Motor neuron (in vitro differentiated cells): ENCODE data around the gene ZNF345. TPM values are rescaled to one million over a fixed set of nuclear protein-coding genes. Genes with fewer than 3 reads are reported as not detected.

Experiments
- ATAC-seq, 8 experiments: fragments of 200-7000 bp; cut with Tn5 transposase; replicated peaks in 6 of 8; 2 replicates each; pipeline ENCODE4 v1.8.0; 2021; ENCODE audit warnings: mild to moderate bottlenecking in 8 of 8, moderate library complexity in 8 of 8
- H3K27ac ChIP-seq, 2 donors: fragments of 250-450 bp; sonication (Bioruptor Pico); 2 replicates each; pipeline ENCODE4 v1.9.0; 2021; ENCODE audit warnings: antibody characterized with exemption in 2 of 2, mild to moderate bottlenecking in 2 of 2, moderate library complexity in 1 of 2
- H3K4me1 ChIP-seq, 2 donors: fragments of 250-450 bp; sonication (Bioruptor Pico); replicated peaks in 1 of 2; 2 replicates each; pipeline ENCODE4 v1.6.1; 2021; ENCODE audit warnings: antibody characterized with exemption in 2 of 2, mild to moderate bottlenecking in 2 of 2, moderate library complexity in 1 of 2
- H3K4me3 ChIP-seq, 5 donors: fragments of 250-450 bp; sonication (Bioruptor Pico); 2 replicates each; pipeline ENCODE4 v1.9.0; 2021; ENCODE audit warnings: antibody characterized with exemption in 5 of 5, mild to moderate bottlenecking in 5 of 5, moderate library complexity in 4 of 5
- WGBS, 10 experiments: fragments of 450-650 bp; shearing (Covaris generic); methylation state at CpG; one replicate each; pipeline ENCODE4 v1.0.0; 2022; 5-methylcytosine and 5-hydroxymethylcytosine counted together
- in situ Hi-C, 9 experiments: fragments of 400-800 bp; cut with MboI; loops; one replicate each; pipeline ENCODE4 v1.15.0; 2021; ENCODE audit warnings: low sequenced_read_pairs in 9 of 9, low pct_unique_long_range_greater_than_20kb in 2 of 9; ENCODE audit not compliant: unreplicated experiment in 9 of 9
- total RNA-seq, 8 experiments: library from RNA; unstranded; fragments of 300-600 nt; gene quantifications; 2 replicates each; pipeline versions ENCODE4 v1.2.3 to v1.2.4, GENCODE V29; 2022

ZNF345 gene
- total RNA-seq, 8 experiments from 2014 or later: 0.56 to 9.6 (median 5.6) TPM

- in situ Hi-C loops: no loop called here
- WGBS, 10 experiments: 80 to 100% (median 90%) methylated on average over 2 to 3 of the region's 3 CpGs; no CpG with 5 or more reads in 3 of the 10 experiments
- Histone ChIP-seq H3K4me1 (peaks cover 3 to 8% of the 10 kb centered on the region in 2 donors), H3K27ac (no peak overlapping the region), H3K4me3 (peak overlapping the region in 4 of 5 donors; percentile 67 to 98 (median 76))
- ATAC-seq: no peak
These were observed 1.2 kb downstream of the ZNF345 start for GRCh38 chr19:36851898-36852297.

- H3K27ac ChIP-seq: no peak overlapping the region
- H3K4me3 ChIP-seq: no peak overlapping the region
- in situ Hi-C loops: no loop called here
These were observed 26.6 kb downstream of the ZNF345 start for GRCh38 chr19:36876993-36877938.

GRCh38 chr19:36891768-36892357 is 41.2 kb downstream of the ZNF345 start:
- Histone ChIP-seq H3K27ac (no peak overlapping the region), H3K4me1 (no peaks in the 10 kb centered on the region), H3K4me3 (no peak overlapping the region)
- no peak for ATAC-seq
- in situ Hi-C loops: no loop called here
- WGBS, 10 experiments: 80 to 100% (median 90%) methylated on average over 1 to 3 of the region's 3 CpGs; no CpG with 5 or more reads in 3 of the 10 experiments

More at GRCh38 chr19:36876993-36877938, 26.6 kb downstream of the ZNF345 start:
- no peak for ATAC-seq
- 78 to 100% (median 93%) methylated on average over 2 to 10 of the region's 10 CpGs for WGBS, 10 experiments
- no peaks in the 10 kb centered on the region for H3K4me1 ChIP-seq

GRCh38 chr19:36894849-36895383 is 44.2 kb downstream of the ZNF345 start:
- Histone ChIP-seq H3K4me1 (no peaks in the 10 kb centered on the region), H3K27ac (no peak overlapping the region), H3K4me3 (no peak overlapping the region)
- ATAC-seq: no peak
- in situ Hi-C loops: no loop called here
- 69 to 100% (median 89%) methylated on average over 1 to 2 of the region's 2 CpGs; no CpG with 5 or more reads in 1 of the 10 experiments for WGBS, 10 experiments

GRCh38 chr19:36898422-36898821 is 47.7 kb downstream of the ZNF345 start:
- no peak overlapping the region for H3K27ac ChIP-seq
- in situ Hi-C loops: no loop called here
- no peak overlapping the region for H3K4me3 ChIP-seq
- H3K4me1 ChIP-seq: no peaks in the 10 kb centered on the region
- WGBS, 10 experiments: 63 to 100% (median 79%) methylated on average over 1 to 4 of the region's 4 CpGs
- ATAC-seq: no peak

- peak; percentile 40 to 97 (median 96) for ATAC-seq
- 0 to 92% (median 24%) methylated on average over 2 to 14 of the region's 57 CpGs; no CpG with 5 or more reads in 2 of the 10 experiments for WGBS, 10 experiments
- Histone ChIP-seq H3K4me1 (no peaks in the 10 kb centered on the region), H3K4me3 (peak within 1 kb of the TSS; percentile 26 to 98 (median 45)), H3K27ac (peak within 1 kb of the TSS; percentile 84 to 91)
- in situ Hi-C loops: no loop called here
These were observed 65.5 kb downstream of the ZNF345 start, which contains the start of the genes ZNF568 and ZNF829 for GRCh38 chr19:36915992-36916830. Gene ZNF568, plus strand, starts transcription at chr19:36916332. Its CDS starts 6,439 bp downstream, at chr19:36922771. Gene ZNF829, minus strand, starts transcription at chr19:36916291. Its CDS starts 1,124 bp downstream, at chr19:36915167.

- peak in 2 of 8 experiments; percentile 9 for ATAC-seq
- WGBS, 10 experiments: 0 to 91% (median 62%) methylated on average over 1 to 6 of the region's 7 CpGs
- Histone ChIP-seq H3K4me1 (no peaks in the 10 kb centered on the region), H3K4me3 (peak overlapping the region; percentile 26 to 98 (median 45)), H3K27ac (no peak overlapping the region)
- in situ Hi-C loops: no loop called here
These were observed 66.3 kb downstream of the ZNF345 start for GRCh38 chr19:36916991-36917390.

- Histone ChIP-seq H3K4me3 (no peak overlapping the region), H3K4me1 (no peaks in the 10 kb centered on the region), H3K27ac (no peak overlapping the region)
- ATAC-seq: no peak
- in situ Hi-C loops: no loop called here
- WGBS, 10 experiments: 23 to 97% (median 89%) methylated on average over 1 to 9 of the region's 9 CpGs
These were observed 67.4 kb downstream of the ZNF345 start for GRCh38 chr19:36918090-36918489.

Other genes with a start within 250 kb of the ZNF345 start
- 10 to 100 TPM in 5 of 8 experiments, 1 to 10 TPM in 2, under 1 TPM in 1; 0.45 to 40.1 (median 19.7) TPM for gene ZNF382, start 245.6 kb upstream of the ZNF345 start, total RNA-seq
- gene ZNF461, start 184.0 kb upstream of the ZNF345 start, total RNA-seq: 10 to 100 TPM in 6 of 8 experiments, 1 to 10 TPM in 2; 5.2 to 15.3 (median 11.4) TPM
- gene ZNF567, start 163.3 kb upstream of the ZNF345 start, total RNA-seq: 10 to 100 TPM in 1 of 8 experiments, 1 to 10 TPM in 7; 4.3 to 10.2 (median 8.8) TPM
- gene ZNF850, start 78.1 kb upstream of the ZNF345 start, total RNA-seq: 1 to 10 TPM in 7 of 8 experiments, under 1 TPM in 1; 0.41 to 4.2 (median 1.9) TPM
- 10 to 100 TPM in 1 of 8 experiments, 1 to 10 TPM in 6, under 1 TPM in 1; 0.54 to 11.1 (median 6.5) TPM for gene ZNF790, start 12.5 kb upstream of the ZNF345 start, total RNA-seq
- 1 to 10 TPM in 5 of 8 experiments, under 1 TPM in 3; 0.40 to 4.7 (median 1.2) TPM for gene ZNF829, start 65.4 kb downstream of the ZNF345 start, total RNA-seq
- gene ZNF568, start 65.5 kb downstream of the ZNF345 start, total RNA-seq: 10 to 100 TPM in 2 of 8 experiments, 1 to 10 TPM in 5, under 1 TPM in 1; 0.72 to 20.4 (median 6.9) TPM
- gene ZNF420, start 227.6 kb downstream of the ZNF345 start, total RNA-seq: 10 to 100 TPM in 5 of 8 experiments, 1 to 10 TPM in 3; 4.0 to 21.0 (median 17.5) TPM